HepG2 (cell line): Measurements from ENCODE around the gene KIAA0232. TPM values are rescaled to one million over a fixed set of nuclear protein-coding genes. Genes with fewer than 3 reads are reported as not detected.

Experiments
- ATF3 ChIP-seq: sonication (generic); formaldehyde crosslinking; IDR thresholded peaks from 2 replicates; pipeline ENCODE4 v1.4.0; 2020; ENCODE audit warnings: missing genetic modification reagents
- ETS1 ChIP-seq: sonication (generic); formaldehyde crosslinking; IDR thresholded peaks from 2 replicates; pipeline ENCODE4 v1.4.0; 2020; ENCODE audit warnings: missing genetic modification reagents
- HNF1A ChIP-seq, 2 experiments: sonication (generic) in 1 of 2; formaldehyde crosslinking in 1 of 2; IDR thresholded peaks; 2 replicates each; pipeline versions ENCODE4 v1.4.0 to v1.6.1; 2016 to 2020; ENCODE audit warnings: borderline replicate concordance in 1 of 2, low read depth in 1 of 2, mild to moderate bottlenecking in 1 of 2, missing genetic modification reagents in 1 of 2
- KLF11 ChIP-seq: IDR thresholded peaks from 2 replicates; pipeline ENCODE4 v1.6.1; 2016; ENCODE audit warnings: missing compliant biosample characterization
- KLF15 ChIP-seq: sonication (generic); formaldehyde crosslinking; IDR thresholded peaks from 2 replicates; pipeline ENCODE4 v1.8.1; 2023; ENCODE audit warnings: borderline replicate concordance, mild to moderate bottlenecking, inconsistent platforms, missing genetic modification reagents, mixed read lengths
- MYC ChIP-seq: sonication (generic); formaldehyde crosslinking; IDR thresholded peaks from 2 replicates; pipeline ENCODE4 v1.9.0; 2021; ENCODE audit warnings: missing genetic modification reagents, borderline replicate concordance
- NFYB ChIP-seq: sonication (generic); formaldehyde crosslinking; IDR thresholded peaks from 2 replicates; pipeline ENCODE4 v1.4.0; 2020; ENCODE audit warnings: missing genetic modification reagents
- NRL ChIP-seq: sonication (generic); formaldehyde crosslinking; IDR thresholded peaks from 2 replicates; pipeline ENCODE4 v1.5.0; 2020; ENCODE audit warnings: missing genetic modification reagents, mild to moderate bottlenecking, moderate library complexity, borderline replicate concordance
- PRMT3 ChIP-seq: sonication (generic); formaldehyde crosslinking; IDR thresholded peaks from 2 replicates; pipeline ENCODE4 v1.8.1; 2022; ENCODE audit warnings: low read depth, mild to moderate bottlenecking, moderate library complexity, missing genetic modification reagents, borderline replicate concordance
- REL ChIP-seq: sonication (generic); formaldehyde crosslinking; conservative IDR thresholded peaks from 2 replicates; pipeline ENCODE4 v1.8.0; 2022; ENCODE audit warnings: mild to moderate bottlenecking, missing genetic modification reagents, moderate library complexity
- THRA ChIP-seq: sonication (generic); formaldehyde crosslinking; IDR thresholded peaks from 2 replicates; pipeline ENCODE4 v1.4.0; 2020; ENCODE audit warnings: missing genetic modification reagents, borderline replicate concordance
- YEATS2 ChIP-seq: sonication (generic); formaldehyde crosslinking; IDR thresholded peaks from 2 replicates; pipeline ENCODE4 v1.4.0; 2020; ENCODE audit warnings: missing genetic modification reagents, borderline replicate concordance
- ZFP91 ChIP-seq: sonication (generic); formaldehyde crosslinking; IDR thresholded peaks from 2 replicates; pipeline ENCODE4 v1.9.0; 2022; ENCODE audit warnings: missing genetic modification reagents, mild to moderate bottlenecking, borderline replicate concordance
- ZNF557 ChIP-seq: sonication (generic); formaldehyde crosslinking; IDR thresholded peaks from 2 replicates; pipeline ENCODE4 v1.4.0; 2020; ENCODE audit warnings: missing genetic modification reagents
- ZNF562 ChIP-seq: sonication (generic); formaldehyde crosslinking; IDR thresholded peaks from 2 replicates; pipeline ENCODE4 v1.8.0; 2022; ENCODE audit warnings: missing genetic modification reagents, borderline replicate concordance
- ZNF770 ChIP-seq: sonication (generic); formaldehyde crosslinking; IDR thresholded peaks from 2 replicates; pipeline ENCODE4 v1.5.0; 2020; ENCODE audit warnings: mild to moderate bottlenecking, missing genetic modification reagents
- polyA plus RNA-seq, 8 experiments: library from polyadenylated mRNA; depleted of rRNA in 3 of 8; stranded (reverse) in 7 of 8; unstranded in 1 of 8; fragments of >200 nt; fragmentation: Illumina TruSeq in 4 of 8; extraction: Trizol in 4 of 8; gene quantifications; 2 replicates each; pipeline versions ENCODE4 v1.2.1 to v1.2.3, GENCODE V29; 2011 to 2016; ENCODE audit warnings: low read depth in 4 of 8, missing spikeins in 1 of 8, mixed read lengths in 1 of 8; ENCODE audit not compliant: insufficient read depth in 1 of 8
- total RNA-seq, 5 experiments: library from RNA; depleted of rRNA; stranded (reverse); fragments of >200 nt; fragmentation: Illumina TruSeq; extraction: Trizol; gene quantifications; 2 replicates each; pipeline ENCODE4 v1.2.3, GENCODE V29; 2016; ENCODE audit warnings: low read depth in 1 of 5

Gene KIAA0232
- total and polyA plus RNA-seq, 2 of the 13 experiments (the other 11 are each of a cell fraction or from before 2014, with no cell fraction given), result 7.8 to 17.1 TPM

- TF ChIP-seq NRL (CRISPR knock-in tag) (no peak; the same call in 1 of the 2 replicates), ETS1 (CRISPR knock-in tag) (no peak), NFYB (CRISPR knock-in tag) (no peak), HNF1A (IDR thresholded peaks at IDR 0.05; ENCODE audit: low read depth) (no peak), HNF1A (CRISPR knock-in tag; IDR thresholded peaks at IDR 0.05; ENCODE audit: borderline replicate concordance) (no peak), YEATS2 (CRISPR knock-in tag) (no peak), PRMT3 (CRISPR knock-in tag) (no peak), MYC (0 out of 2 replicates have a peak, but pooled peaks have one; percentile 48), ZNF562 (CRISPR knock-in tag) (no peak), KLF15 (no peak), THRA (0 out of 2 replicates have a peak, but pooled peaks have one; percentile 19), REL (CRISPR knock-in tag) (no peak), ZNF770 (CRISPR knock-in tag) (no peak), ZFP91 (CRISPR knock-in tag) (peak; percentile 65; the same call in 1 of the 2 replicates), ZNF557 (CRISPR knock-in tag) (no peak), ATF3 (CRISPR knock-in tag) (no peak), KLF11 (CRISPR knock-in tag) (0 out of 2 replicates have a peak, but pooled peaks have one; percentile 22)
Measured at GRCh38 chr4:6746721-6747293, 35.7 kb upstream of the KIAA0232 start (continued).
